Sigmoid colon (tissue), 7 donors: Measurements from ENCODE around the gene REX1BD. TPM values are rescaled to one million over a fixed set of nuclear protein-coding genes. Genes with fewer than 3 reads are reported as not detected.

Source experiments
- DNase-seq: peaks from one replicate; pipeline ENCODE4 v3.0.0-alpha.2; 2019
- H3K27ac ChIP-seq, 4 donors: fragments of 200-600 bp; sonication (generic); one replicate each; pipeline ENCODE4 v1.5.1; 2016 to 2019; ENCODE audit warnings: mild to moderate bottlenecking in 1 of 4
- H3K27me3 ChIP-seq, 3 donors: fragments of 200-600 bp; sonication (generic); one replicate each; pipeline ENCODE4 v1.5.1; 2019; ENCODE audit warnings: mild to moderate bottlenecking in 1 of 3
- H3K36me3 ChIP-seq, 4 donors: fragments of 200-600 bp; sonication (generic); one replicate each; pipeline ENCODE4 v1.5.1; 2016 to 2019
- H3K4me1 ChIP-seq, 4 donors: fragments of 200-600 bp; sonication (generic); one replicate each; pipeline ENCODE4 v1.5.1; 2017 to 2019
- H3K4me3 ChIP-seq, 4 donors: fragments of 200-600 bp; sonication (generic); one replicate each; pipeline ENCODE4 v1.5.1; 2017 to 2019; ENCODE audit warnings: mild to moderate bottlenecking in 2 of 4, moderate library complexity in 1 of 4
- H3K9me3 ChIP-seq, 4 donors: fragments of 200-600 bp in 3 of 4; sonication (generic) in 3 of 4; one replicate each; pipeline versions ENCODE4 v1.5.1 to v1.6.1; 2013 to 2019
- CTCF ChIP-seq, 4 experiments: fragments of 450-650 bp in 3 of 4; fragments of 200-600 bp in 1 of 4; IDR thresholded peaks; one replicate each; pipeline ENCODE4 v1.5.1; 2016 to 2019; ENCODE audit warnings: antibody characterized with exemption in 4 of 4, mild to moderate bottlenecking in 3 of 4, moderate library complexity in 2 of 4
- EP300 ChIP-seq, 4 donors: sonication (generic); formaldehyde crosslinking; IDR thresholded peaks; one replicate each; pipeline ENCODE4 v1.6.1; 2017; ENCODE audit warnings: antibody characterized with exemption in 4 of 4
- POLR2A ChIP-seq, 2 donors: fragments of 450-650 bp; IDR thresholded peaks; one replicate each; pipeline ENCODE4 v1.6.1; 2016; ENCODE audit warnings: antibody characterized with exemption in 2 of 2, mild to moderate bottlenecking in 2 of 2, moderate library complexity in 2 of 2
- POLR2AphosphoS5 ChIP-seq, 4 donors: sonication (generic); formaldehyde crosslinking; IDR thresholded peaks; one replicate each; pipeline ENCODE4 v1.6.1; 2017; ENCODE audit warnings: antibody characterized with exemption in 4 of 4
- WGBS, 2 donors: extraction: QIAGEN DNeasy Blood & Tissue Kit; methylation state at CpG; one replicate each; pipeline ENCODE4 v1.1.7; 2013; 5-methylcytosine and 5-hydroxymethylcytosine counted together
- intact Hi-C: fragments of 100-400 bp; cut with DNase I; formaldehyde crosslinking; loops from one replicate; pipeline ENCODE4 v1.15.1; 2023
- polyA plus RNA-seq, 3 donors: library from polyadenylated mRNA; stranded (reverse); fragments of 200-250 nt; gene quantifications; one replicate each; pipeline ENCODE4 v1.2.3, GENCODE V29; 2013
- total RNA-seq, 4 donors: library from RNA; depleted of rRNA; stranded (reverse); fragments of >200 nt; gene quantifications; one replicate each; pipeline ENCODE4 v1.1.0, GENCODE V29; 2016
- donor health status: healthy with polysubstance abuse.
- donor health status: Bipolar disorder and iron deficiency.
- donor health status: healthy.

Gene REX1BD
- total and polyA plus RNA-seq, 7 donors: 40.5 to 101 (median 76.7) TPM

- Histone ChIP-seq H3K4me1 (peaks cover 0 to 57% (median 48%) of the 10 kb centered on the region in 4 donors), H3K4me3 (no peak overlapping the region), H3K36me3 (no peaks in the 10 kb centered on the region), H3K27me3 (peaks cover 88 to 96% (median 93%) of the 10 kb centered on the region in 3 donors), H3K27ac (no peak overlapping the region), H3K9me3 (no peaks in the 10 kb centered on the region)
- TF ChIP-seq POLR2AphosphoS5 (IDR thresholded peaks at IDR 0.05): no peak
- no peak for TF ChIP-seq CTCF (IDR thresholded peaks at IDR 0.05)
- TF ChIP-seq EP300 (IDR thresholded peaks at IDR 0.05): no peak
- TF ChIP-seq POLR2A (IDR thresholded peaks at IDR 0.05): no peak
- DNase-seq: no peak
- intact Hi-C loops: no loop called here
- 50% methylated on average over 9 of the region's 9 CpGs for WGBS, 2 donors
Observed at GRCh38 chr19:18608805-18609716, 20.5 kb downstream of the REX1BD start.

- Histone ChIP-seq H3K27me3 (peaks cover 83 to 96% (median 93%) of the 10 kb centered on the region in 3 donors), H3K36me3 (no peaks in the 10 kb centered on the region)
- WGBS, 2 donors: 12 to 27% methylated on average over 2 of the region's 2 CpGs
Observed at GRCh38 chr19:18609717-18610051, 21.1 kb downstream of the REX1BD start.

GRCh38 chr19:18610245-18610555 is 21.6 kb downstream of the REX1BD start:
- 16 to 34% methylated on average over 3 of the region's 3 CpGs for WGBS, 2 donors
- Histone ChIP-seq H3K4me3 (no peak overlapping the region), H3K4me1 (peaks cover 0 to 55% (median 47%) of the 10 kb centered on the region in 4 donors), H3K36me3 (no peaks in the 10 kb centered on the region), H3K9me3 (no peaks in the 10 kb centered on the region), H3K27ac (no peak overlapping the region), H3K27me3 (peaks cover 78 to 96% (median 89%) of the 10 kb centered on the region in 3 donors)
- TF ChIP-seq CTCF (IDR thresholded peaks at IDR 0.05): no peak
- no peak for TF ChIP-seq POLR2A (IDR thresholded peaks at IDR 0.05)
- TF ChIP-seq POLR2AphosphoS5 (IDR thresholded peaks at IDR 0.05): no peak
- no peak for TF ChIP-seq EP300 (IDR thresholded peaks at IDR 0.05)
- intact Hi-C loops: no loop called here
- DNase-seq: no peak

More at GRCh38 chr19:18609717-18610051, 21.1 kb downstream of the REX1BD start:
- Histone ChIP-seq H3K4me3 (no peak overlapping the region), H3K4me1 (peaks cover 0 to 56% (median 47%) of the 10 kb centered on the region in 4 donors), H3K9me3 (no peaks in the 10 kb centered on the region), H3K27ac (no peak overlapping the region)
- no peak for TF ChIP-seq CTCF (IDR thresholded peaks at IDR 0.05)
- intact Hi-C loops: no loop called here
- DNase-seq: no peak

GRCh38 chr19:18610556-18611326 is 22.1 kb downstream of the REX1BD start:
- Histone ChIP-seq H3K4me3 (no peak overlapping the region), H3K27me3 (peaks cover 74 to 96% (median 84%) of the 10 kb centered on the region in 3 donors), H3K4me1 (peaks cover 0 to 50% (median 44%) of the 10 kb centered on the region in 4 donors), H3K36me3 (no peaks in the 10 kb centered on the region), H3K9me3 (no peaks in the 10 kb centered on the region), H3K27ac (no peak overlapping the region)
- TF ChIP-seq EP300 (IDR thresholded peaks at IDR 0.05): no peak
- no peak for TF ChIP-seq CTCF (IDR thresholded peaks at IDR 0.05)
- no peak for DNase-seq
- intact Hi-C loops: no loop called here
- WGBS, 2 donors: 3 to 4% methylated on average over 45 of the region's 45 CpGs
